OCI-LY1 (cell line): ENCODE data around the gene ADAM12.

Source experiments
- H2AFZ ChIP-seq: fragments of 200-600 bp; sonication (generic), shearing (Covaris generic); 2 replicates; pipeline ENCODE4 v1.6.0; 2014; ENCODE audit warnings: antibody characterized with exemption, mild to moderate bottlenecking, low read length
- H3F3A ChIP-seq: fragments of 200-600 bp; sonication (generic), shearing (Covaris generic); 2 replicates; pipeline ENCODE4 v1.6.0; 2014; ENCODE audit warnings: mild to moderate bottlenecking, antibody characterized with exemption, low read length, moderate library complexity; ENCODE audit not compliant: insufficient read depth
- H3K27ac ChIP-seq: fragments of 200-600 bp; sonication (generic); 2 replicates; pipeline ENCODE4 v1.5.1; 2014; ENCODE audit warnings: low read length, mixed run types, mild to moderate bottlenecking, low read depth; ENCODE audit not compliant: poor library complexity, severe bottlenecking
- H3K27me3 ChIP-seq: fragments of 200-600 bp; sonication (generic); 2 replicates; pipeline ENCODE4 v1.6.0; 2014; ENCODE audit warnings: antibody characterized with exemption, mild to moderate bottlenecking, low read length, moderate library complexity; ENCODE audit not compliant: insufficient read depth
- H3K36me3 ChIP-seq: fragments of 200-600 bp; sonication (generic); 2 replicates; pipeline ENCODE4 v1.6.1; 2014; ENCODE audit warnings: mild to moderate bottlenecking, antibody characterized with exemption, low read length, moderate library complexity, mixed read lengths; ENCODE audit not compliant: insufficient read depth
- H3K4me1 ChIP-seq: fragments of 200-600 bp; sonication (generic); 2 replicates; pipeline ENCODE4 v1.5.1; 2014; ENCODE audit warnings: mild to moderate bottlenecking, low read length, moderate library complexity; ENCODE audit not compliant: insufficient read depth, severe bottlenecking
- H3K4me2 ChIP-seq: fragments of 200-600 bp; sonication (generic), shearing (Covaris generic); 2 replicates; pipeline ENCODE4 v1.6.1; 2014; ENCODE audit warnings: low read length
- H3K4me3 ChIP-seq: fragments of 200-600 bp; sonication (generic); 2 replicates; pipeline ENCODE4 v1.5.1; 2014; ENCODE audit warnings: low read length, low read depth, mild to moderate bottlenecking, mixed read lengths; ENCODE audit not compliant: poor library complexity, severe bottlenecking
- H3K79me2 ChIP-seq: fragments of 200-600 bp; shearing (Covaris generic); 2 replicates; pipeline ENCODE4 v1.6.1; 2016; ENCODE audit warnings: mixed run types, low read length, mixed read lengths; ENCODE audit not compliant: insufficient read depth
- H3K9ac ChIP-seq: fragments of 200-600 bp; sonication (generic), shearing (Covaris generic); 2 replicates; pipeline ENCODE4 v1.6.1; 2014; ENCODE audit warnings: mild to moderate bottlenecking, low read length, mixed read lengths
- H3K9me2 ChIP-seq: fragments of 200-600 bp; sonication (generic), shearing (Covaris generic); 2 replicates; pipeline ENCODE4 v1.6.1; 2014; ENCODE audit warnings: low read depth, mild to moderate bottlenecking, low read length, mixed read lengths
- H3K9me3 ChIP-seq: fragments of 200-600 bp; shearing (Covaris generic); 2 replicates; pipeline ENCODE4 v1.6.1; 2014; ENCODE audit warnings: low read length, mixed read lengths
- H4K20me1 ChIP-seq: fragments of 200-600 bp; sonication (generic), shearing (Covaris generic); 2 replicates; pipeline ENCODE4 v1.6.0; 2016; ENCODE audit warnings: mild to moderate bottlenecking, low read length; ENCODE audit not compliant: insufficient read depth
- EZH2 ChIP-seq: fragments of 200-600 bp; sonication (generic), shearing (Covaris generic); IDR thresholded peaks from 2 replicates; pipeline ENCODE4 v1.8.0; 2017; ENCODE audit warnings: borderline replicate concordance, mixed run types, mild to moderate bottlenecking, antibody characterized with exemption, low read length, moderate library complexity, mixed read lengths
- TF ChIP-seq, protein P1 (sequence below): fragments of 200-600 bp; sonication (generic), shearing (Covaris generic); IDR thresholded peaks from 2 replicates; pipeline ENCODE4 v1.5.1; 2017; ENCODE audit warnings: mild to moderate bottlenecking, antibody characterized with exemption, low read length, moderate library complexity, mixed read lengths

Gene ADAM12

DNA sequence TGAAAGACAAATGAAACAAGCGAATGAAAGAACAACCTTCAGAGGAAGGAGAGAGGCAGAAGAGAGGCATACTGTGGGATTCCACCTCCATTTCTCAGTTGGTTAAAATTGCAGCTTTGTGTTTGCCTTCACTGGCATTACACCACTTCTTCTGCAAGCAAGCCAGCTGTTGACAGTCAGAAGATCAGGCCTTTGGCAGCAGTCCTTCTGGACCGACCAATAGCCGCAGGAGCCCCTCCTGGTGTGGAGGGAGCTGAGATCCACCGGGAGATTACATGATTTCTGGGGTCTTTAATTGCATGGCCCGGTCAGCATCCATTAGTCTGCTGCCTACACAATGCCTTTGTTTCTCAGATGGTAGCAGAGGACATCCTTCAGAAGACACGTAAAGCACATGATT lies 206.7 kb downstream of the ADAM12 start:
- H3K79me2 ChIP-seq, result no peaks in the 10 kb centered on the region
- TF ChIP-seq, protein P1, sequence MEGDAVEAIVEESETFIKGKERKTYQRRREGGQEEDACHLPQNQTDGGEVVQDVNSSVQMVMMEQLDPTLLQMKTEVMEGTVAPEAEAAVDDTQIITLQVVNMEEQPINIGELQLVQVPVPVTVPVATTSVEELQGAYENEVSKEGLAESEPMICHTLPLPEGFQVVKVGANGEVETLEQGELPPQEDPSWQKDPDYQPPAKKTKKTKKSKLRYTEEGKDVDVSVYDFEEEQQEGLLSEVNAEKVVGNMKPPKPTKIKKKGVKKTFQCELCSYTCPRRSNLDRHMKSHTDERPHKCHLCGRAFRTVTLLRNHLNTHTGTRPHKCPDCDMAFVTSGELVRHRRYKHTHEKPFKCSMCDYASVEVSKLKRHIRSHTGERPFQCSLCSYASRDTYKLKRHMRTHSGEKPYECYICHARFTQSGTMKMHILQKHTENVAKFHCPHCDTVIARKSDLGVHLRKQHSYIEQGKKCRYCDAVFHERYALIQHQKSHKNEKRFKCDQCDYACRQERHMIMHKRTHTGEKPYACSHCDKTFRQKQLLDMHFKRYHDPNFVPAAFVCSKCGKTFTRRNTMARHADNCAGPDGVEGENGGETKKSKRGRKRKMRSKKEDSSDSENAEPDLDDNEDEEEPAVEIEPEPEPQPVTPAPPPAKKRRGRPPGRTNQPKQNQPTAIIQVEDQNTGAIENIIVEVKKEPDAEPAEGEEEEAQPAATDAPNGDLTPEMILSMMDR, result no peak
- TF ChIP-seq EZH2, result no peak
- no peaks in the 10 kb centered on the region for H4K20me1 ChIP-seq
- H3K27ac ChIP-seq, result no peak overlapping the region
- H3K9ac ChIP-seq, result no peak overlapping the region
- no peak overlapping the region for H3K4me3 ChIP-seq
- H3K9me3 ChIP-seq, result no peaks in the 10 kb centered on the region
- H3K4me2 ChIP-seq, result no peak overlapping the region
- no peaks in the 10 kb centered on the region for H3K36me3 ChIP-seq
- H3K4me1 ChIP-seq, result no peaks in the 10 kb centered on the region
- H3K27me3 ChIP-seq, result peaks cover 4% of the 10 kb centered on the region; the same call in 1 of the 2 replicates
- H2AFZ ChIP-seq, result no peak overlapping the region
- no peaks in the 10 kb centered on the region for H3K9me2 ChIP-seq
- no peaks in the 10 kb centered on the region for H3F3A ChIP-seq

DNA sequence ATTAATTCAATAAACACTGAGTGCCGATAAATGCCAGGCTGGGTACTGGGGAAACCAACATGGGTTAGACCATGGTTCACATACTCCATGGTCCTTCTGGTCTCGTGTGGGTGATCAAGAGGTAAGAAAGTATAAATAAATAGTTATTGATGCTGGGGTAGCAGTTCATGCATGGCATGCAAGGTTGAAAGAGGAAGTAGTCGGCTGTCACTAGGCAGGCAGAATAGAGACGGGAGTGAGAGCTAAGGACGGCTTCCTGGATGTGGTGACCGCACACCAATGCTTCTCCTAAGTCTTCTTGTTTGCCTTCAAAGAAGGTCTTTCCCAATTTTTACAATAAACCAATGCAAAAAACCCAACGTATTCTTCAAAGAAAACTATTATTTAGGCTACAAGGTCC lies 208.6 kb downstream of the ADAM12 start:
- Histone ChIP-seq H3K4me2 (no peak overlapping the region), H3K79me2 (no peaks in the 10 kb centered on the region), H3K9me3 (no peaks in the 10 kb centered on the region), H3K9me2 (no peaks in the 10 kb centered on the region), H2AFZ (no peak overlapping the region), H3K9ac (no peak overlapping the region), H4K20me1 (no peaks in the 10 kb centered on the region), H3K4me1 (no peaks in the 10 kb centered on the region), H3K27me3 (peaks cover 2% of the 10 kb centered on the region; the same call in 1 of the 2 replicates), H3F3A (no peaks in the 10 kb centered on the region), H3K27ac (no peak overlapping the region), H3K4me3 (no peak overlapping the region), H3K36me3 (no peaks in the 10 kb centered on the region)
- TF ChIP-seq EZH2, result no peak
- TF ChIP-seq, protein P1, result no peak

- Histone ChIP-seq H3K9ac (no peak overlapping the region), H3K27ac (no peak overlapping the region), H3K79me2 (no peaks in the 10 kb centered on the region), H3F3A (no peaks in the 10 kb centered on the region), H3K36me3 (no peaks in the 10 kb centered on the region), H4K20me1 (no peaks in the 10 kb centered on the region), H3K9me3 (no peaks in the 10 kb centered on the region), H3K4me3 (no peak overlapping the region), H3K27me3 (no peaks in the 10 kb centered on the region), H3K4me2 (no peak overlapping the region), H3K9me2 (no peaks in the 10 kb centered on the region), H2AFZ (no peak overlapping the region), H3K4me1 (no peaks in the 10 kb centered on the region)
- TF ChIP-seq, protein P1, result no peak
- no peak for TF ChIP-seq EZH2
These were observed 210.8 kb downstream of the ADAM12 start for GRCh38 chr10:126177417-126178030.
